Measurements from ENCODE around the gene UCK2. TPM values are rescaled to one million over a fixed set of nuclear protein-coding genes. Genes with fewer than 3 reads are reported as not detected.

UCK2 gene
- total RNA-seq, 1 experiment from 2014 or later, result 88.4 TPM

GRCh38 chr1:165831146-165831545 lies 3.7 kb downstream of the UCK2 start:
- POLR2A ChIA-PET, result no interaction called here
- BruUV-seq (replicated peaks), result no TSS peak
- Histone ChIP-seq H2AFZ (ENCODE audit: low read depth, low read length, poor library complexity, severe bottlenecking) (no peak overlapping the region), H3K79me2 (ENCODE audit: insufficient read depth, low read length) (peaks cover 89% of the 10 kb centered on the region), H3K36me3 (ENCODE audit: control insufficient read depth in 1 of 2, insufficient read depth in 2 of 2, low read length in 2 of 2) (peaks cover 0 to 6% of the 10 kb centered on the region in 2 experiments; a peak in 1 of 4 replicates), H3K4me2 (ENCODE audit: low read length) (no peak overlapping the region), H3K4me3 (replicated peaks in 1 of 2; ENCODE audit: low read depth in 1 of 2, low read length in 2 of 2) (no peak overlapping the region), H3K9me2 (ENCODE audit: insufficient read depth) (no peaks in the 10 kb centered on the region), H3K9ac (ENCODE audit: low read length) (no peak overlapping the region), H4K20me1 (ENCODE audit: insufficient read depth) (peaks cover 18% of the 10 kb centered on the region; the same call in 1 of the 2 replicates), H3K9me3 (ENCODE audit: control insufficient read depth in 1 of 2, insufficient read depth in 1 of 2, low read depth in 1 of 2, low read length in 2 of 2) (no peaks in the 10 kb centered on the region), H3K27me3 (ENCODE audit: insufficient read depth, low read length) (no peaks in the 10 kb centered on the region), H3K27ac (ENCODE audit: low read depth, low read length) (no peak overlapping the region), H3K4me1 (ENCODE audit: control insufficient read depth in 1 of 2, insufficient read depth in 2 of 2, low read length in 2 of 2) (peaks cover 13 to 18% of the 10 kb centered on the region in 2 experiments; a peak in 3 of 4 replicates)
- intact Hi-C loops (cut with micrococcal nuclease), result no loop called here
- TF ChIP-seq MAX (IDR thresholded peaks at IDR 0.05) (no peak), FOSL1 (IDR thresholded peaks at IDR 0.05; ENCODE audit: low read depth) (no peak), ZBTB33 (IDR thresholded peaks at IDR 0.05; ENCODE audit: extremely low read depth, insufficient replicate concordance, low read length) (no peak), ZNF274 (IDR thresholded peaks at IDR 0.05; ENCODE audit: low read depth, low read length) (no peak), ZFX (IDR thresholded peaks at IDR 0.05) (no peak), POLR2AphosphoS5 (IDR thresholded peaks at IDR 0.05; ENCODE audit: low read depth, low read length) (no peak), ELF1 (IDR thresholded peaks at IDR 0.05; ENCODE audit: borderline replicate concordance, low read depth) (no peak), ATF3 (IDR thresholded peaks at IDR 0.05) (no peak), CBX3 (IDR thresholded peaks at IDR 0.05; ENCODE audit: low read depth) (no peak), YY1 (IDR thresholded peaks at IDR 0.05; ENCODE audit: extremely low read depth, insufficient replicate concordance, low read depth, low read length) (no peak), EGR1 (IDR thresholded peaks at IDR 0.05; ENCODE audit: low read depth) (no peak), SIN3A (IDR thresholded peaks at IDR 0.05; ENCODE audit: low read depth) (no peak), EZH2phosphoT487 (IDR thresholded peaks at IDR 0.05; ENCODE audit: borderline replicate concordance) (no peak), EZH2 (IDR thresholded peaks at IDR 0.05) (no peak), JUND (IDR thresholded peaks at IDR 0.05) (no peak), SRF (IDR thresholded peaks at IDR 0.05; ENCODE audit: low read depth) (no peak), TCF7L2 (IDR thresholded peaks at IDR 0.05; ENCODE audit: borderline replicate concordance, extremely low read depth, insufficient read depth, insufficient read length) (no peak), SP1 (IDR thresholded peaks at IDR 0.05; ENCODE audit: low read depth) (no peak)
- TF ChIP-seq, protein P1, sequence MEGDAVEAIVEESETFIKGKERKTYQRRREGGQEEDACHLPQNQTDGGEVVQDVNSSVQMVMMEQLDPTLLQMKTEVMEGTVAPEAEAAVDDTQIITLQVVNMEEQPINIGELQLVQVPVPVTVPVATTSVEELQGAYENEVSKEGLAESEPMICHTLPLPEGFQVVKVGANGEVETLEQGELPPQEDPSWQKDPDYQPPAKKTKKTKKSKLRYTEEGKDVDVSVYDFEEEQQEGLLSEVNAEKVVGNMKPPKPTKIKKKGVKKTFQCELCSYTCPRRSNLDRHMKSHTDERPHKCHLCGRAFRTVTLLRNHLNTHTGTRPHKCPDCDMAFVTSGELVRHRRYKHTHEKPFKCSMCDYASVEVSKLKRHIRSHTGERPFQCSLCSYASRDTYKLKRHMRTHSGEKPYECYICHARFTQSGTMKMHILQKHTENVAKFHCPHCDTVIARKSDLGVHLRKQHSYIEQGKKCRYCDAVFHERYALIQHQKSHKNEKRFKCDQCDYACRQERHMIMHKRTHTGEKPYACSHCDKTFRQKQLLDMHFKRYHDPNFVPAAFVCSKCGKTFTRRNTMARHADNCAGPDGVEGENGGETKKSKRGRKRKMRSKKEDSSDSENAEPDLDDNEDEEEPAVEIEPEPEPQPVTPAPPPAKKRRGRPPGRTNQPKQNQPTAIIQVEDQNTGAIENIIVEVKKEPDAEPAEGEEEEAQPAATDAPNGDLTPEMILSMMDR (IDR thresholded peaks at IDR 0.05 in 2 of 3, conservative IDR thresholded peaks at IDR 0.05 in 1 of 3; ENCODE audit: borderline replicate concordance in 1 of 3, insufficient read depth in 1 of 3, low read depth in 2 of 3, low read length in 2 of 3), result no peak
- TF ChIP-seq, protein P2, sequence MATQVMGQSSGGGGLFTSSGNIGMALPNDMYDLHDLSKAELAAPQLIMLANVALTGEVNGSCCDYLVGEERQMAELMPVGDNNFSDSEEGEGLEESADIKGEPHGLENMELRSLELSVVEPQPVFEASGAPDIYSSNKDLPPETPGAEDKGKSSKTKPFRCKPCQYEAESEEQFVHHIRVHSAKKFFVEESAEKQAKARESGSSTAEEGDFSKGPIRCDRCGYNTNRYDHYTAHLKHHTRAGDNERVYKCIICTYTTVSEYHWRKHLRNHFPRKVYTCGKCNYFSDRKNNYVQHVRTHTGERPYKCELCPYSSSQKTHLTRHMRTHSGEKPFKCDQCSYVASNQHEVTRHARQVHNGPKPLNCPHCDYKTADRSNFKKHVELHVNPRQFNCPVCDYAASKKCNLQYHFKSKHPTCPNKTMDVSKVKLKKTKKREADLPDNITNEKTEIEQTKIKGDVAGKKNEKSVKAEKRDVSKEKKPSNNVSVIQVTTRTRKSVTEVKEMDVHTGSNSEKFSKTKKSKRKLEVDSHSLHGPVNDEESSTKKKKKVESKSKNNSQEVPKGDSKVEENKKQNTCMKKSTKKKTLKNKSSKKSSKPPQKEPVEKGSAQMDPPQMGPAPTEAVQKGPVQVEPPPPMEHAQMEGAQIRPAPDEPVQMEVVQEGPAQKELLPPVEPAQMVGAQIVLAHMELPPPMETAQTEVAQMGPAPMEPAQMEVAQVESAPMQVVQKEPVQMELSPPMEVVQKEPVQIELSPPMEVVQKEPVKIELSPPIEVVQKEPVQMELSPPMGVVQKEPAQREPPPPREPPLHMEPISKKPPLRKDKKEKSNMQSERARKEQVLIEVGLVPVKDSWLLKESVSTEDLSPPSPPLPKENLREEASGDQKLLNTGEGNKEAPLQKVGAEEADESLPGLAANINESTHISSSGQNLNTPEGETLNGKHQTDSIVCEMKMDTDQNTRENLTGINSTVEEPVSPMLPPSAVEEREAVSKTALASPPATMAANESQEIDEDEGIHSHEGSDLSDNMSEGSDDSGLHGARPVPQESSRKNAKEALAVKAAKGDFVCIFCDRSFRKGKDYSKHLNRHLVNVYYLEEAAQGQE (IDR thresholded peaks at IDR 0.05; ENCODE audit: low read depth), result no peak
- no peak for DNase-seq (ENCODE audit: low read depth, low spot score)
- CTCF ChIA-PET, result no interaction called here
- ATAC-seq, result no peak
- RAD21 ChIA-PET (ENCODE audit: low non-redundant PET in 1 of 2, low total read pairs in 2 of 2, uncharacterized antibody in 2 of 2, unreplicated experiment in 2 of 2), result no interaction called here

All from HCT116 (cell line).